Adrenal gland (tissue), 5 donors: Measurements from ENCODE around the gene CHN2.

Source experiments
- CTCF ChIP-seq, 6 experiments: fragments of 450-650 bp in 4 of 6; fragments of 200-600 bp in 2 of 6; sonication (generic) in 1 of 6; IDR thresholded peaks; 1 replicate in 5 of 6; 2 replicates in 1 of 6; pipeline versions ENCODE4 v1.5.1 to v1.8.0; 2016 to 2021; ENCODE audit warnings: antibody characterized with exemption in 6 of 6, mild to moderate bottlenecking in 2 of 6, moderate library complexity in 1 of 6
- POLR2A ChIP-seq, 2 donors: fragments of 450-650 bp; IDR thresholded peaks; one replicate each; pipeline ENCODE4 v1.6.1; 2017; ENCODE audit warnings: antibody characterized with exemption in 2 of 2, mild to moderate bottlenecking in 2 of 2, moderate library complexity in 1 of 2
- donor health status: DM: no; HTN: no; CAD: no.

GRCh38 chr7:29467193-29467926, 272.8 kb downstream of the CHN2 start:
- TF ChIP-seq CTCF (IDR thresholded peaks at IDR 0.05) (no peak), POLR2A (IDR thresholded peaks at IDR 0.05) (no peak)
